ENCODE results near the gene TMEM260. TPM values are rescaled to one million over a fixed set of nuclear protein-coding genes. Genes with fewer than 3 reads are reported as not detected.
A peak's percentile ranks its signal among the peaks of the same experiment; 100 is the strongest.
"Not testable (repeated sequence)": the region's sequence is repeated elsewhere in the genome, so short reads cannot be mapped to it uniquely, and the experiment has no call there.

TMEM260 gene
- polyA plus RNA-seq, 1 donor, result 36.4 TPM

DNA sequence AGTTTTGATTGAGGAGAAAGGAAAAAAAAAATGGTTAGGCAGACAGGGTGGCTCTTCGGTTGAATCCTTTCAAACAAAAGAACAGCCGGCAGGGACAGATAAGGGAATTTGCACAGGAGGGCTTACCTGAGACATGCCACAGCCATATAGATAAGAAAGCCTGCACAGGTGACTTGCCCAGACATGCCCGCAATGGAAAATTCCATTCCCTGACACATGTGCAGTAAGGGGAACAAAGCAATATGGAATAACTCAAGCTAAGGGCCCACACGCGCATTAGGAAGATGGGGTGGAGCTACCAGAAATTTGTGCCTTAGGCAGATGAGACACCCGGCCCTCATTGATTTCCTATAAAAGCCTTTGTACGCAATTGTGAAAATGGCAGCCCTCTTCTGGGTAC is 86.7 kb downstream of the TMEM260 start:
- no peak for DNase-seq

DNA sequence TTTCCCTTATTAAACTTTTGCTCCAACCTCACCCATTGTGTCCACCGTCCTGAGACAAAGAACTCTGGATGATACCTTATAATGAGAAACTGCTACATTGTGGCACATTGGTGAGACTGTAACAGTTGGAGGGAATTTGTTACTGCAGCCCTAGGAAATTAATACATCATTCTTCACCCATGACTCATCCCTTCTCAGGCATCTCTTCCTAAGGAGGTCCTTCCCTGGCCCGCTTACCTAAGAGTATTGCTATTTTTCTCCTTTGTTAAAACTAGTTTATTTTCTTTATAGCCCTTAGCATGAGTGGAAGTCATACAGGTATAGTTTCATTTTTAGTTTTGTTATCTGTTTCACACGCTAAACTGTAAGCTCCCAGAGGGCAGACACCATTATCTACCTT is 87.1 kb downstream of the TMEM260 start:
- DNase-seq, result no peak

DNA sequence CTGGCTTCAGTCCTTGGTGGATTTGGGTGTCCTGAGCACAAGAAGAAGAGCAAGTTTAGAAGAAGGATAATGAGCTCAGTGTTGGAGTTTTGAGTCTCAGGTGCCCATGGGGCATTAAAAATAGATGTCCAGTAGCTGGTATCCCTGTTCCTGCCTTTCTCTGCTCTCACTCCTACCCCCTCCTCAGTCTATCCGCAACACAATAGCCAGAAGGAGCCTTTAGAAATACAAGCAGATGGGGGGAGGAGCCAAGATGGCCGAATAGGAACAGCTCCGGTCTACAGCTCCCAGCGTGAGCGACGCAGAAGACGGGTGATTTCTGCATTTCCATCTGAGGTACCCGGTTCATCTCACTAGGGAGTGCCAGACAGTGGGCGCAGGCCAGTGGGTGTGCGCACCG is 87.7 kb downstream of the TMEM260 start:
- DNase-seq, result not testable (repeated sequence)

DNA sequence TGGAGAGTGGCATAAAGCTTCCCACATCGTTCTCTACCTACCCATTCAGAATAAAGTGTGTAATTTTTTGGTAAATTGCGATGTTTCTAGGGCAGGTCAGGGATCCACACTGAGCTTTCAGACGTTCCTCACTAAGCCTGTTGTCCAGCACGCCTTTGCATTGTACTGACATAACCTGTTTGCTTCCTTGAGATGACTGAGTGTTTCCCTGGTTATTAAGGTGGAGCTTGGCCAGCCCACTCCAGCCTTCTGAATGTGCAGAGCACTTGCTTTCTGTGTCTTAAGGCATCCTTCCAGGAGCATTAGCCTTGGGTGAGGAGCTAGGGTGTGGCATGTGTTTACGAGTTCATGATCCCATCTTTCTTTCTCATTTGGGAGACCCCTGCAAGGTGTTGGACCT is 96.4 kb downstream of the TMEM260 start:
- no peak for DNase-seq

DNA sequence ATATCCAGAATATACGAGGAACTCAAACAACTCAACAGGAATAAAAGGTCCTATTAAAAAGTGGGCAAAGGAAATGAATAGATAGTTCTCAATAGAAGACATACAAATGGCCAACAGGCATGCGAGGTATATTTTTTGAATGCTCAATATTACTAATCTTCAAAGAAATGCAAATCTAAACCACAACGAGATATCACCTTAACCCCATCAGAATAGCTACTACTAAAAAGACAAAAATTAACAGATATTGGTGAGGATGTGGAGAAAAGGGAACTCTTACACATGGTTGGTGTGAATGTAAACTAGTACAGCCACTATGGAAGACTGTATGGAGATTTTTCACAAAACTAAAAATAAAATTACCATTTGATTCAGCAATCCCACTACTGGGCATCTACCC is 99.2 kb downstream of the TMEM260 start:
- DNase-seq, result no peak

DNA sequence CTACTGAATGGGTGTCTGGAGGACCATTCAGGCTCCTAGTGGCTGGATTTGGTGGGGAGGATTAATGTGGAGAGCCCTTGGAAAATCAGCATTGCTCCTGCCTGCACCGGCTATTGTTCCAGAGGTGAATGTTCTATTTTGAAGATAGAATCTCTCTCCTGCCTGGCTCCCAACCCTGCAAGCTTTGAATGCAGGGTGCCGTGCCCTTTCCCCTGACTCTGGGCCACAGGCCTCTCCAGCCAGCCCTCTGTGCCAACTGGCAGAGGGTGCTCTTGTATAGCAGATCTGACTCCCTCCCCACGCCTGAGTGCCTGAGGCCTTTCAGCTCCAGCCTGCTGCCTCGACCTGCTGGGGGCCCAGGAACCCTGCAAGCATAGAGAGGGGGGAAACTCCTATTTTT is 106.8 kb downstream of the TMEM260 start:
- peak; percentile 29 for DNase-seq

DNA sequence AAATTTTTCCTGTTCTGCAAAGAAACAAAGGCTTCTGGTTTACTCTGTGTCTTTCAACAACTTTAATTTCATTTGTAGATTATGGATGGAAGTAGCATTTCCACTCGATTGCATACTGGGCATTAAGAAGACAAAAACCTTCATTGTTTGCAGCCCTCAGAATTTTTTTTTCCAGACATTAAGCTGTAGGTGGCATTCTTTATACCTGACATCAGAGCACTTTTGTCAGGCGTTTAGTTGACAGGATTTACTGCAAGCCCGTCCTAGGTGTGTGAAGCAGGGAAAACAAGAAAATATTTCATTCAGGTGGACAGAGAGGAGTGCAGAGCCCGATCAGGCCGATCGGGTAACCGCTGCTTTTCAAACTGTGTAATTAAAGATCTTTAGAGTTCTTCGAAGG is 107.5 kb downstream of the TMEM260 start:
- DNase-seq, result peak; percentile 25

DNA sequence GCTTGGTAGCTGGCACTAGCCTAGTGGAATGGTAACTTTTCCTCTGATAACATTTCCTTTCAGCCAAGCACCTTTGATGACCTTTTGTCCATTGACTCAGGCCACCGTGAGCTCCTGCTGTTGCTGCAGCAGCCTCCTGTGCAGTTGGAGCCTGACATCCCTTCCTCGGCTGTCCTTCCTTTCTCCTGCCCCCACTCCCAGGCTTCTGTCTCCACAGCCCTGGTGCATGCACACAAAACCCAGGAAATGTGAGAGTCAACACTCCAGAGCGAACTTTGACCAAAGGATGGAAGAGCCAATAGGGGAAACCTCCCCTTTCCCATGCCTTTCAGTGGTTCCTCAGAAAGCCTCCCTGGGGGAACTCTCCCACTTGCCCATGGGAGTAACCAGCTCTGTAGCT is 115.0 kb downstream of the TMEM260 start:
- no peak for DNase-seq

DNA sequence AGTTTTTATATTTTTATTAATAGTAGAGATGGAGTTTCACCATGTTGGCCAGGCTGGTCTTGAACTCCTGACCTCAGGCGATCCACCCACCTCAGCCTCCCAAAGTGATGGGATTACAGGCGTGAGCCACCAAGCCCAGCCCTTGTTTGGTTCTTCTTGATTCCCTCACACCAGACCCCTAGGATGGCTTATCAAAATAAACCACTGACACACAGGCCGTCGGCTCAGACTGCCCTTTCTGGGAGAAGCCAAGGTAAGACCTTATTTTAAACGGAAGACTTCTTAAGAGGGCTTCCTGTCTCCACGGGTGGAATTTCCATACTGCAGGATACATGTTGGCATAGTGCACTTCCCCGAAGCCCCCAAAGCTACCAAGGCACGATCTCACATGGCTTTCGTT is 115.6 kb downstream of the TMEM260 start:
- DNase-seq, result not testable (repeated sequence)

Other genes with a start within 250 kb of the TMEM260 start
- not detected for gene OTX2, start 230.7 kb downstream of the TMEM260 start, polyA plus RNA-seq (ENCODE audit: insufficient read length)

Measured in left kidney (tissue), 2 donors.